Gastrocnemius medialis (tissue), 4 donors: ENCODE data around the gene C6orf89.

Experiments
- POLR2A ChIP-seq, 2 donors: fragments of 450-650 bp; IDR thresholded peaks; one replicate each; pipeline ENCODE4 v1.6.1; 2017; ENCODE audit warnings: antibody characterized with exemption in 2 of 2, mild to moderate bottlenecking in 2 of 2, moderate library complexity in 2 of 2
- TF ChIP-seq, protein P1 (sequence below), 5 experiments: fragments of 450-650 bp in 3 of 5; fragments of 200-600 bp in 2 of 5; sonication (generic) in 2 of 5; IDR thresholded peaks in 4 of 5; conservative IDR thresholded peaks in 1 of 5; 1 replicate in 4 of 5; 2 replicates in 1 of 5; pipeline ENCODE4 v1.5.1; 2016 to 2019; ENCODE audit warnings: antibody characterized with exemption in 5 of 5, mild to moderate bottlenecking in 3 of 5, moderate library complexity in 3 of 5

- TF ChIP-seq, protein P1, sequence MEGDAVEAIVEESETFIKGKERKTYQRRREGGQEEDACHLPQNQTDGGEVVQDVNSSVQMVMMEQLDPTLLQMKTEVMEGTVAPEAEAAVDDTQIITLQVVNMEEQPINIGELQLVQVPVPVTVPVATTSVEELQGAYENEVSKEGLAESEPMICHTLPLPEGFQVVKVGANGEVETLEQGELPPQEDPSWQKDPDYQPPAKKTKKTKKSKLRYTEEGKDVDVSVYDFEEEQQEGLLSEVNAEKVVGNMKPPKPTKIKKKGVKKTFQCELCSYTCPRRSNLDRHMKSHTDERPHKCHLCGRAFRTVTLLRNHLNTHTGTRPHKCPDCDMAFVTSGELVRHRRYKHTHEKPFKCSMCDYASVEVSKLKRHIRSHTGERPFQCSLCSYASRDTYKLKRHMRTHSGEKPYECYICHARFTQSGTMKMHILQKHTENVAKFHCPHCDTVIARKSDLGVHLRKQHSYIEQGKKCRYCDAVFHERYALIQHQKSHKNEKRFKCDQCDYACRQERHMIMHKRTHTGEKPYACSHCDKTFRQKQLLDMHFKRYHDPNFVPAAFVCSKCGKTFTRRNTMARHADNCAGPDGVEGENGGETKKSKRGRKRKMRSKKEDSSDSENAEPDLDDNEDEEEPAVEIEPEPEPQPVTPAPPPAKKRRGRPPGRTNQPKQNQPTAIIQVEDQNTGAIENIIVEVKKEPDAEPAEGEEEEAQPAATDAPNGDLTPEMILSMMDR (IDR thresholded peaks at IDR 0.05 in 4 of 5, conservative IDR thresholded peaks at IDR 0.05 in 1 of 5): peak in 1 of 5 experiments; percentile 9
- no peak for TF ChIP-seq POLR2A (IDR thresholded peaks at IDR 0.05)
Observed at GRCh38 chr6:36852481-36853147, 33.1 kb upstream of the C6orf89 start.
